HepG2 (cell line): ENCODE data around the gene ZCCHC24. TPM values are rescaled to one million over a fixed set of nuclear protein-coding genes. Genes with fewer than 3 reads are reported as not detected.

Source experiments
- ATAC-seq: fragments of 200-7000 bp; cut with Tn5 transposase; 3 replicates; pipeline ENCODE4 v1.9.1; 2020; ENCODE audit warnings: mild to moderate bottlenecking, moderate library complexity
- BruUV-seq: library from RNA; stranded (reverse); fragments of 400-500 nt; replicated peaks from 2 replicates; lab custom pipeline; 2021; lab: Mats Ljungman, UMichigan
- CTCF ChIA-PET: fragments of 300-600 bp; formaldehyde crosslinking; extraction: SDS; loops from one replicate; lab custom pipeline; 2021; ENCODE audit warnings: low total read pairs, inconsistent platforms, low intra/inter-chr PET ratio; lab: Yijun Ruan, JAX
- POLR2A ChIA-PET: fragments of 350-600 bp; sonication (Branson Sonifier 250); formaldehyde crosslinking; loops from one replicate; lab custom pipeline; 2020; ENCODE audit warnings: antibody characterized with exemption, inconsistent platforms; lab: Yijun Ruan, JAX
- DNase-seq: peaks from one replicate; pipeline ENCODE4 v3.0.0-alpha.2; 2015; ENCODE audit warnings: low spot score
- FAIRE-seq: peaks from 3 replicates; lab custom pipeline; 2011; peaks lifted over from hg19 to GRCh38; lab: Jason Lieb, UNC
- H2AFZ ChIP-seq: one replicate; pipeline ENCODE4 v1.6.1; 2011; ENCODE audit warnings: low read length, inconsistent platforms
- H3K27ac ChIP-seq: fragments of 300-600 bp; 3 replicates; pipeline ENCODE4 v1.8.0; 2011; ENCODE audit warnings: mixed run types, mild to moderate bottlenecking, mixed read lengths, low read length, inconsistent platforms; ENCODE audit not compliant: insufficient read depth; ENCODE audit errors: extremely low read length
- H3K27me3 ChIP-seq, 2 experiments: fragments of 200-600 bp in 1 of 2; 2 replicates in 1 of 2; 3 replicates in 1 of 2; pipeline versions ENCODE4 v1.6.0 to v1.8.0; 2011; ENCODE audit warnings: low read length in 2 of 2, mild to moderate bottlenecking in 2 of 2, moderate library complexity in 2 of 2, inconsistent platforms in 1 of 2; ENCODE audit not compliant: insufficient read depth in 2 of 2, control insufficient read depth in 1 of 2
- H3K36me3 ChIP-seq, 2 experiments: fragments of 200-600 bp in 1 of 2; replicated peaks in 1 of 2; 2 replicates in 1 of 2; 3 replicates in 1 of 2; pipeline versions ENCODE4 v1.5.1 to v1.8.0; 2011; ENCODE audit warnings: low read length in 2 of 2, inconsistent platforms in 1 of 2; ENCODE audit not compliant: insufficient read depth in 2 of 2, control insufficient read depth in 1 of 2
- H3K4me1 ChIP-seq: 2 replicates; pipeline ENCODE4 v1.5.1; 2012; ENCODE audit warnings: low read length, inconsistent platforms; ENCODE audit not compliant: insufficient read depth
- H3K4me2 ChIP-seq: 2 replicates; pipeline ENCODE4 v1.6.0; 2011; ENCODE audit warnings: low read depth, low read length, inconsistent platforms
- H3K4me3 ChIP-seq, 3 experiments: fragments of 200-600 bp in 1 of 3; sonication (generic), shearing (Covaris generic) in 1 of 3; replicated peaks in 1 of 3; 2 replicates each; pipeline ENCODE4 v1.5.1; 2011 to 2016; ENCODE audit warnings: low read length in 3 of 3, inconsistent platforms in 2 of 3, low read depth in 2 of 3, mild to moderate bottlenecking in 2 of 3, control low read depth in 1 of 3, mixed read lengths in 1 of 3; ENCODE audit not compliant: insufficient read depth in 1 of 3
- H3K79me2 ChIP-seq: one replicate; pipeline ENCODE4 v1.6.1; 2011; ENCODE audit warnings: low read length, inconsistent platforms; ENCODE audit not compliant: insufficient read depth
- H3K9ac ChIP-seq: 2 replicates; pipeline ENCODE4 v1.6.0; 2011; ENCODE audit warnings: mild to moderate bottlenecking, low read depth, low read length, inconsistent platforms; ENCODE audit not compliant: insufficient read depth
- H3K9me3 ChIP-seq: 2 replicates; pipeline ENCODE4 v1.5.1; 2012; ENCODE audit warnings: mild to moderate bottlenecking, low read length
- H4K20me1 ChIP-seq: 2 replicates; pipeline ENCODE4 v1.6.0; 2011; ENCODE audit warnings: inconsistent platforms, mild to moderate bottlenecking, low read length, moderate library complexity; ENCODE audit not compliant: insufficient read depth
- ATAD3A ChIP-seq: sonication (generic); formaldehyde crosslinking; IDR thresholded peaks from 2 replicates; pipeline ENCODE4 v1.4.0; 2020; ENCODE audit warnings: missing genetic modification reagents
- CAMTA2 ChIP-seq: sonication (generic); formaldehyde crosslinking; IDR thresholded peaks from 2 replicates; pipeline ENCODE4 v1.4.0; 2020; ENCODE audit warnings: mild to moderate bottlenecking, missing genetic modification reagents, borderline replicate concordance
- MEIS2 ChIP-seq: sonication (generic); formaldehyde crosslinking; IDR thresholded peaks from 2 replicates; pipeline ENCODE4 v1.9.0; 2021; ENCODE audit warnings: mild to moderate bottlenecking, missing genetic modification reagents
- NCOA1 ChIP-seq: sonication (generic); formaldehyde crosslinking; IDR thresholded peaks from 2 replicates; pipeline ENCODE4 v1.9.0; 2021; ENCODE audit warnings: missing genetic modification reagents
- NPAS2 ChIP-seq: sonication (generic); formaldehyde crosslinking; IDR thresholded peaks from 2 replicates; pipeline ENCODE4 v1.8.0; 2022; ENCODE audit warnings: mild to moderate bottlenecking, missing genetic modification reagents, borderline replicate concordance
- NR2C2 ChIP-seq: sonication (generic); formaldehyde crosslinking; IDR thresholded peaks from 2 replicates; pipeline ENCODE4 v1.4.0; 2020; ENCODE audit warnings: missing genetic modification reagents, mild to moderate bottlenecking, moderate library complexity, borderline replicate concordance
- SMC3 ChIP-seq: IDR thresholded peaks from 2 replicates; pipeline ENCODE4 v1.6.1; 2011; ENCODE audit warnings: low read length, improper control_type of control experiment
- STAG1 ChIP-seq: sonication (generic); formaldehyde crosslinking; IDR thresholded peaks from 2 replicates; pipeline ENCODE4 v1.4.0; 2020; ENCODE audit warnings: missing genetic modification reagents
- YEATS4 ChIP-seq: sonication (generic); formaldehyde crosslinking; IDR thresholded peaks from 2 replicates; pipeline ENCODE4 v1.4.0; 2020; ENCODE audit warnings: missing genetic modification reagents, borderline replicate concordance
- ZFP36L2 ChIP-seq: sonication (generic); formaldehyde crosslinking; IDR thresholded peaks from 2 replicates; pipeline ENCODE4 v1.4.0; 2020; ENCODE audit warnings: missing genetic modification reagents
- ZMYM2 ChIP-seq: sonication (generic); formaldehyde crosslinking; IDR thresholded peaks from 2 replicates; pipeline ENCODE4 v1.8.0; 2022; ENCODE audit warnings: mild to moderate bottlenecking, missing genetic modification reagents
- ZNF230 ChIP-seq: sonication (generic); formaldehyde crosslinking; IDR thresholded peaks from 2 replicates; pipeline ENCODE4 v1.4.0; 2020; ENCODE audit warnings: mild to moderate bottlenecking, missing genetic modification reagents
- WGBS: methylation state at CpG from one replicate; pipeline ENCODE4 v1.1.6; 2017; ENCODE audit warnings: low lambda C conversion rate; 5-methylcytosine and 5-hydroxymethylcytosine counted together
- in situ Hi-C: cut with HindIII; loops from 2 replicates; pipeline ENCODE4 v1.10.0; 2017; ENCODE audit warnings: low pct_unique_long_range_greater_than_20kb; ENCODE audit not compliant: extremely low pct_ligation_motif_present
- intact Hi-C: fragments of 100-400 bp; cut with micrococcal nuclease; formaldehyde crosslinking; loops from one replicate; pipeline ENCODE4 v1.10.0; 2022; ENCODE audit not compliant: unreplicated experiment
- polyA plus RNA-seq, 8 experiments: library from polyadenylated mRNA; depleted of rRNA in 3 of 8; stranded (reverse) in 7 of 8; unstranded in 1 of 8; fragments of >200 nt; fragmentation: Illumina TruSeq in 4 of 8; extraction: Trizol in 4 of 8; gene quantifications; 2 replicates each; pipeline versions ENCODE4 v1.2.1 to v1.2.3, GENCODE V29; 2011 to 2016; ENCODE audit warnings: low read depth in 4 of 8, missing spikeins in 1 of 8, mixed read lengths in 1 of 8; ENCODE audit not compliant: insufficient read depth in 1 of 8
- total RNA-seq, 5 experiments: library from RNA; depleted of rRNA; stranded (reverse); fragments of >200 nt; fragmentation: Illumina TruSeq; extraction: Trizol; gene quantifications; 2 replicates each; pipeline ENCODE4 v1.2.3, GENCODE V29; 2016; ENCODE audit warnings: low read depth in 1 of 5
- TF ChIP-seq, protein P1 (sequence below): sonication (generic); formaldehyde crosslinking; IDR thresholded peaks from 2 replicates; pipeline ENCODE4 v1.5.1; 2020; ENCODE audit warnings: missing genetic modification reagents, mild to moderate bottlenecking, borderline replicate concordance
- TF ChIP-seq, protein P2 (sequence below): sonication (generic); formaldehyde crosslinking; IDR thresholded peaks from 2 replicates; pipeline ENCODE4 v1.9.0; 2021; ENCODE audit warnings: missing genetic modification reagents, mild to moderate bottlenecking, borderline replicate concordance
- TF ChIP-seq, protein P3 (sequence below): sonication (generic); formaldehyde crosslinking; IDR thresholded peaks from 2 replicates; pipeline ENCODE4 v1.9.0; 2022; ENCODE audit warnings: missing genetic modification reagents, mild to moderate bottlenecking, borderline replicate concordance
- TF ChIP-seq, protein P4 (sequence below): conservative IDR thresholded peaks from 2 replicates; pipeline ENCODE4 v1.6.1; 2018; ENCODE audit warnings: missing genetic modification reagents

Gene ZCCHC24
- total and polyA plus RNA-seq, 2 of the 13 experiments (the other 11 are each of a cell fraction or from before 2014, with no cell fraction given) = 3.1 to 7.9 TPM

DNA sequence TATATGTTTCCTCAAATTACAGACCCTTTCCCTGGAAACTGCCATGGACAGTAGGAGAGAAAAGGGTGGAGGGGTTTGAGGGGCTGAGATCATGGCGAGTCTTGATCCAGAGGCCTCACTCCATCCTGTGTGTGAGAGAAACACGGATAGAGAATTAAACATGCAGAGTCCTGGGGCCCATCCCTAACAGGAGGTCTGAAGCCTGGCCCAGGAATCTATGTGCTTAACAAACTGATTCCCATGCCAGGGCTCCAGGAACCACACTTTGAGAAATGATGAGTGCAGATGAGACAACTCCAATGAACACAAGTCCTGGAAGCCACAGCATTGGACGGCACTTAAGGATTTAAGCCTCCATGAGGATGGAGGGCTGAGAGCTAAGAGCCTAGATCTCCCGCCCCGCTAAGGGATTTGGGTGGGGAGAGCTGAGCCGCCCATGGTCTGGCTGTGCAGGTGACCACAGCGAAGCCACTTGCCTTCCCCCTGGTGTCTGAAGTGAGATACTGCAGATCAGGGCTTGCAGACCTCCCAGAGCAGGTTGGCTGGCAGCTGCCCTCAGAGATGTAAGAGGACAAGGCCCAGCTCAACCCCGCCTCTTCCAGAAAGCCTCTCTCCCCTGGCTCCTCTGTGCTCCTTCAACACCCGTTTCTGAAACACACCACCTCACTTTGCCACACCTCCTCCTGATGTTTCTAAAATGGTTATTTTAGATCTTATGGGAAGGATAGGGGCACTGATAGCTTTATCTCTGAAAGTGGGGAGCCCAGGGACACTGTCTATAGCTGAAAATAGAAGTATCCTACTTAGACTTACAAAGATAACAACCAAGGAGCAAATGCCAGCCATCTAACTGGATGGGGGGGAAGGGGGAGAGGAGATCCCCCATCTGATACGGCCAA is 42.1 kb upstream of the ZCCHC24 start (continued):
- peak; percentile 87 for TF ChIP-seq STAG1 (CRISPR knock-in tag)
- TF ChIP-seq, protein P1, sequence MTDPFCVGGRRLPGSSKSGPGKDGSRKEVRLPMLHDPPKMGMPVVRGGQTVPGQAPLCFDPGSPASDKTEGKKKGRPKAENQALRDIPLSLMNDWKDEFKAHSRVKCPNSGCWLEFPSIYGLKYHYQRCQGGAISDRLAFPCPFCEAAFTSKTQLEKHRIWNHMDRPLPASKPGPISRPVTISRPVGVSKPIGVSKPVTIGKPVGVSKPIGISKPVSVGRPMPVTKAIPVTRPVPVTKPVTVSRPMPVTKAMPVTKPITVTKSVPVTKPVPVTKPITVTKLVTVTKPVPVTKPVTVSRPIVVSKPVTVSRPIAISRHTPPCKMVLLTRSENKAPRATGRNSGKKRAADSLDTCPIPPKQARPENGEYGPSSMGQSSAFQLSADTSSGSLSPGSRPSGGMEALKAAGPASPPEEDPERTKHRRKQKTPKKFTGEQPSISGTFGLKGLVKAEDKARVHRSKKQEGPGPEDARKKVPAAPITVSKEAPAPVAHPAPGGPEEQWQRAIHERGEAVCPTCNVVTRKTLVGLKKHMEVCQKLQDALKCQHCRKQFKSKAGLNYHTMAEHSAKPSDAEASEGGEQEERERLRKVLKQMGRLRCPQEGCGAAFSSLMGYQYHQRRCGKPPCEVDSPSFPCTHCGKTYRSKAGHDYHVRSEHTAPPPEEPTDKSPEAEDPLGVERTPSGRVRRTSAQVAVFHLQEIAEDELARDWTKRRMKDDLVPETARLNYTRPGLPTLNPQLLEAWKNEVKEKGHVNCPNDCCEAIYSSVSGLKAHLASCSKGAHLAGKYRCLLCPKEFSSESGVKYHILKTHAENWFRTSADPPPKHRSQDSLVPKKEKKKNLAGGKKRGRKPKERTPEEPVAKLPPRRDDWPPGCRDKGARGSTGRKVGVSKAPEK = no peak
- no peak for TF ChIP-seq CAMTA2
- peak; percentile 89 for TF ChIP-seq SMC3

DNA sequence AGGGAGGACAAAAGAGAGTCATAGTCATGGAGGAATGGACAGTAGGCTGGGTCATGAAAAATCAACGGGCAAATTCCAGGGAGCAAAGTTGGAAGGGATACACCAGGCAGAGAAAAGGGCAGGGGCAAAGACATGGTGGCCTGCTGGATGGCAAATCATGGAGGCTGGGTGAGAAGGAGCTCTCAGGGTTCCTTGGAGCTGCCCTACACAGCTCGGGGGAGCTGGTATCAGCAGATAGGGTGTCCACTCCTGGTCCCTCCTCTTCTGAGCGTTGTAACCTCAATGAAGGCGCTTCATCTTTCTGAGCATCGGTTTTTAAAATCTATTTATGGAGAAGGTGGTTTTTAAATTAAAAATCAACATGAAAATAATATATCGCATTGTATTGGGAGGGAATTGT is 39.1 kb upstream of the ZCCHC24 start:
- no peaks in the 10 kb centered on the region for H3K36me3 ChIP-seq
- no peaks in the 10 kb centered on the region for H3K4me1 ChIP-seq
- BruUV-seq = no TSS peak
- CTCF ChIA-PET = interaction anchor here (1.1 to 1.4 kb wide), 2 partner anchors 84 to 110 kb away, joined by 3 read pairs; no protein-coding TSS in a partner anchor
- H4K20me1 ChIP-seq = no peaks in the 10 kb centered on the region
- no peak for FAIRE-seq
- POLR2A ChIA-PET = no interaction called here
- H3K4me3 ChIP-seq = no peak overlapping the region
- H3K27me3 ChIP-seq = peaks cover 3 to 21% of the 10 kb centered on the region in 2 experiments; a peak in 2 of 5 replicates
- WGBS = 13% methylated on average over 6 of the region's 6 CpGs
- no peak for DNase-seq
- H3K9ac ChIP-seq = no peak overlapping the region
- no peaks in the 10 kb centered on the region for H3K79me2 ChIP-seq
- ATAC-seq = no peak
- H3K9me3 ChIP-seq = no peaks in the 10 kb centered on the region
- in situ Hi-C loops (no loop called here), intact Hi-C loops (no loop called here)
- no peak overlapping the region for H3K27ac ChIP-seq
- no peak overlapping the region for H2AFZ ChIP-seq
- H3K4me2 ChIP-seq = no peak overlapping the region
- TF ChIP-seq, protein P2, sequence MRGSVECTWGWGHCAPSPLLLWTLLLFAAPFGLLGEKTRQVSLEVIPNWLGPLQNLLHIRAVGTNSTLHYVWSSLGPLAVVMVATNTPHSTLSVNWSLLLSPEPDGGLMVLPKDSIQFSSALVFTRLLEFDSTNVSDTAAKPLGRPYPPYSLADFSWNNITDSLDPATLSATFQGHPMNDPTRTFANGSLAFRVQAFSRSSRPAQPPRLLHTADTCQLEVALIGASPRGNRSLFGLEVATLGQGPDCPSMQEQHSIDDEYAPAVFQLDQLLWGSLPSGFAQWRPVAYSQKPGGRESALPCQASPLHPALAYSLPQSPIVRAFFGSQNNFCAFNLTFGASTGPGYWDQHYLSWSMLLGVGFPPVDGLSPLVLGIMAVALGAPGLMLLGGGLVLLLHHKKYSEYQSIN (CRISPR knock-in tag) = no peak
- TF ChIP-seq NPAS2 (CRISPR knock-in tag) (no peak), ZMYM2 (CRISPR knock-in tag) (no peak), NR2C2 (CRISPR knock-in tag) (no peak), YEATS4 (no peak), ZFP36L2 (no peak), NCOA1 (CRISPR knock-in tag) (no peak), ZNF230 (CRISPR knock-in tag) (no peak), ATAD3A (CRISPR knock-in tag) (no peak), MEIS2 (CRISPR knock-in tag) (no peak)
- TF ChIP-seq, protein P3, sequence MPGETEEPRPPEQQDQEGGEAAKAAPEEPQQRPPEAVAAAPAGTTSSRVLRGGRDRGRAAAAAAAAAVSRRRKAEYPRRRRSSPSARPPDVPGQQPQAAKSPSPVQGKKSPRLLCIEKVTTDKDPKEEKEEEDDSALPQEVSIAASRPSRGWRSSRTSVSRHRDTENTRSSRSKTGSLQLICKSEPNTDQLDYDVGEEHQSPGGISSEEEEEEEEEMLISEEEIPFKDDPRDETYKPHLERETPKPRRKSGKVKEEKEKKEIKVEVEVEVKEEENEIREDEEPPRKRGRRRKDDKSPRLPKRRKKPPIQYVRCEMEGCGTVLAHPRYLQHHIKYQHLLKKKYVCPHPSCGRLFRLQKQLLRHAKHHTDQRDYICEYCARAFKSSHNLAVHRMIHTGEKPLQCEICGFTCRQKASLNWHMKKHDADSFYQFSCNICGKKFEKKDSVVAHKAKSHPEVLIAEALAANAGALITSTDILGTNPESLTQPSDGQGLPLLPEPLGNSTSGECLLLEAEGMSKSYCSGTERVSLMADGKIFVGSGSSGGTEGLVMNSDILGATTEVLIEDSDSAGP = no peak
- TF ChIP-seq, protein P4, sequence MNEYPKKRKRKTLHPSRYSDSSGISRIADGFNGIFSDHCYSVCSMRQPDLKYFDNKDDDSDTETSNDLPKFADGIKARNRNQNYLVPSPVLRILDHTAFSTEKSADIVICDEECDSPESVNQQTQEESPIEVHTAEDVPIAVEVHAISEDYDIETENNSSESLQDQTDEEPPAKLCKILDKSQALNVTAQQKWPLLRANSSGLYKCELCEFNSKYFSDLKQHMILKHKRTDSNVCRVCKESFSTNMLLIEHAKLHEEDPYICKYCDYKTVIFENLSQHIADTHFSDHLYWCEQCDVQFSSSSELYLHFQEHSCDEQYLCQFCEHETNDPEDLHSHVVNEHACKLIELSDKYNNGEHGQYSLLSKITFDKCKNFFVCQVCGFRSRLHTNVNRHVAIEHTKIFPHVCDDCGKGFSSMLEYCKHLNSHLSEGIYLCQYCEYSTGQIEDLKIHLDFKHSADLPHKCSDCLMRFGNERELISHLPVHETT = no peak
